ENCODE data around the gene HDGFL2. TPM values are rescaled to one million over a fixed set of nuclear protein-coding genes. Genes with fewer than 3 reads are reported as not detected.

Gene HDGFL2
- total and polyA plus RNA-seq, 2 of the 8 experiments (the other 6 are each of a cell fraction or from before 2014, with no cell fraction given), result 31.1 to 106 TPM

DNA sequence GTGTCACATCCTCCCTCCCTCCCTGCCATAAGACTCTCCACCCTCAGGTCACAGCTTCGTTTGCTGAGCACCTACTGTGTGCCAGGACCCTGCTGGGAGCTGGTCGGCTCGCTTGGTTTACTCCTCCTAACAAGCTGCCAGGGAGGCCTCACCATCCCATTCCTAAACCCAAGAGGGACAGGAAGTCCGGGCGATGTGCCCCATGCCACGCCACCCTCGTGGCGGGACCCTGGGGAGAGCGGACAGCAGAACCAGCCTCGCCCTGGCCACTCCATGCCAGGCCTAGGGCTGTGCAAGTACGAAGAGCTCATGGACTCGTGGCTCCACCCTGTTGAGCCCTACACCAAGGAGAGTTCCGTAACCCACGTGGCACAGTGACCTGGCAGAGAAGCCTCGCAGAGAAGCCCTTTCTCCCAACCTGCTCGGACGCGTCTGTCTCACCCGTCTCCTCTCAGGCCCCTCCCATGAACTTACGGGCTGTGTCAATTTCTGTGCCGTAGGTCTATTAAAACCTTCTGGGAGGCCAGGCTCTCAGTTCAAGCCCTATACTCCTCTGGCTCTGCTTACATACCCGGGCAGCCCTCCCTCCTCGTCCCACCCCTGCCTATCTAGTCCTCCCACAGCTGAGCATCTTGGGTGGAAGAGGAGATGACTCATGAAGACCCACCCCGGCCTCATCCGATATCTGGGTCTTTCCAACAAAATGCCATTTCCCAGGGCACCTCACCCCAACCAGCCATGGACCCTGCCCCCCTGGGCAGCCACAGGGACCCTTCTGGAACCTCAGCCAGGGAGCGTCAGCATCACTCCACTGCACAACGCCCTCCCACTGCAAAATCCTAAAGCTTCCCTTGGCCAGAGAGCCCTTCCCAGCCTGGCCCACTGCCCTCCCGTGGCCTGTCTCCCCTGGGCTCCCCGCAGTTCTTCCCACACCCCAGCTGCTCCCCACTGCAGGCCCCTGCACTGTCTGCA, 17.1 kb upstream of the HDGFL2 start:
- H3K4me1 ChIP-seq (replicated peaks in 1 of 4; ENCODE audit: control insufficient read depth in 3 of 4, insufficient read depth in 4 of 4, low read length in 3 of 4), result peaks cover 0 to 5% (median 2%) of the 10 kb centered on the region in 4 experiments; a peak in 4 of 7 replicates

More for the DNA sequence above, 17.1 kb upstream of the HDGFL2 start:
- Histone ChIP-seq H4K20me1 (replicated peaks in 1 of 2; ENCODE audit: control insufficient read depth in 1 of 2, insufficient read depth in 2 of 2, low read length in 2 of 2) (peaks cover 11 to 14% of the 10 kb centered on the region in 2 experiments), H2BK120ac (replicated peaks; ENCODE audit: low read depth, low read length) (no peak overlapping the region), H2BK15ac (ENCODE audit: low read length) (no peak overlapping the region), H4K5ac (ENCODE audit: insufficient read length, low read depth, low read length) (no peak overlapping the region), H3K9ac (replicated peaks in 1 of 4; ENCODE audit: extremely low read depth in 1 of 4, low read depth in 3 of 4, low read length in 3 of 4) (no peak overlapping the region), H2AFZ (ENCODE audit: low read length) (no peak overlapping the region), H2BK5ac (ENCODE audit: low read depth, low read length) (no peak overlapping the region), H2AK5ac (ENCODE audit: low read depth, low read length) (no peak overlapping the region), H2BK12ac (ENCODE audit: low read depth, low read length) (0 out of 2 replicates have a peak overlapping the region, but pooled peaks have one; percentile 17), H3K4me2 (ENCODE audit: insufficient read depth in 1 of 2, low read depth in 2 of 2, low read length in 2 of 2) (no peak overlapping the region), H4K91ac (replicated peaks; ENCODE audit: insufficient read length, low read length) (no peak overlapping the region), H3K23me2 (ENCODE audit: low read depth, low read length) (peaks cover 5% of the 10 kb centered on the region; the same call in 1 of the 2 replicates), H2BK20ac (ENCODE audit: low read length) (no peak overlapping the region), H3K79me2 (ENCODE audit: control insufficient read depth in 1 of 2, insufficient read depth in 2 of 2, low read length in 2 of 2) (peaks cover 0 to 5% of the 10 kb centered on the region in 2 experiments; a peak in 1 of 4 replicates), H3K27ac (ENCODE audit: low read depth, low read length) (no peak overlapping the region), H4K8ac (ENCODE audit: extremely low read depth, insufficient read depth, low read length) (no peak overlapping the region), H3K79me1 (ENCODE audit: low read depth, low read length) (no peaks in the 10 kb centered on the region; the same call in 1 of the 2 replicates), H3K36me3 (ENCODE audit: control insufficient read depth in 2 of 4, insufficient read depth in 4 of 4, low read length in 3 of 4) (no peaks in the 10 kb centered on the region; a peak in 1 of 8 replicates), H3K4me3 (ENCODE audit: extremely low read depth in 1 of 4, insufficient read depth in 2 of 4, low read depth in 3 of 4, low read length in 4 of 4) (no peak overlapping the region), H3K27me3 (replicated peaks in 1 of 4; ENCODE audit: control insufficient read depth in 3 of 4, extremely low read depth in 1 of 4, insufficient read depth in 3 of 4, low read length in 3 of 4) (no peaks in the 10 kb centered on the region), H3K9me3 (ENCODE audit: insufficient read depth in 2 of 2, low read depth in 1 of 2, low read length in 1 of 2) (no peaks in the 10 kb centered on the region), H3K23ac (ENCODE audit: insufficient read length) (no peak overlapping the region), H3K4ac (replicated peaks; ENCODE audit: insufficient read length, low read depth, low read length) (no peak overlapping the region), H3K14ac (ENCODE audit: insufficient read length) (no peak overlapping the region), H3K18ac (ENCODE audit: extremely low read depth, low read length) (no peak overlapping the region), H3K56ac (replicated peaks; ENCODE audit: insufficient read length, low read depth, low read length) (no peak overlapping the region)
- POLR2A ChIA-PET (ENCODE audit: partially characterized antibody), result interaction anchor here (0.6 to 58.1 kb wide), 7 partner anchors 10 to 200 kb away, joined by 3 to 1590 read pairs (median 3); partner anchors contain the start of genes CHAF1A and SH3GL1
- DNase-seq (ENCODE audit: low read depth in 1 of 2, low spot score in 2 of 2), result no peak
- no peak for FAIRE-seq
- CTCF ChIA-PET (ENCODE audit: partially characterized antibody), result interaction anchor here (0.9 to 3.1 kb wide), 4 partner anchors 11 to 102 kb away, joined by 3 to 12 read pairs (median 4); no protein-coding TSS in a partner anchor
- 89% methylated on average over 29 of the region's 29 CpGs; no CpG with 5 or more reads in 1 of the 2 experiments for WGBS, 2 experiments (ENCODE audit: extremely low coverage in 1 of 2, insufficient coverage in 1 of 2, insufficient read length in 1 of 2, insufficient replicate concordance in 2 of 2, low coverage in 1 of 2, low lambda C conversion rate in 2 of 2, missing lambda C conversion rate in 1 of 2)
- TF ChIP-seq POLR2AphosphoS5 (IDR thresholded peaks at IDR 0.05; ENCODE audit: low read depth, low read length) (peak; percentile 27), SAP30 (IDR thresholded peaks at IDR 0.05; ENCODE audit: insufficient read depth, insufficient replicate concordance, low read length) (no peak)
